CD14-positive monocyte (primary cell): ENCODE data around the gene TSPAN15. TPM values are rescaled to one million over a fixed set of nuclear protein-coding genes. Genes with fewer than 3 reads are reported as not detected.
"Not testable (repeated sequence)": the region's sequence is repeated elsewhere in the genome, so short reads cannot be mapped to it uniquely, and the experiment has no call there.

Source experiments
- DNase-seq, 3 donors: peaks; one replicate each; pipeline ENCODE4 v3.0.0-alpha.2; 2011 to 2022
- H2AFZ ChIP-seq: 2 replicates; pipeline ENCODE4 v1.6.0; 2012; ENCODE audit warnings: mild to moderate bottlenecking, low read depth, low read length, inconsistent platforms; ENCODE audit not compliant: insufficient read depth, poor library complexity, severe bottlenecking
- H3K27ac ChIP-seq, 2 donors: 1 replicate in 1 of 2; 2 replicates in 1 of 2; pipeline ENCODE4 v1.5.1; 2012 to 2013; ENCODE audit warnings: low read length in 2 of 2, control low read depth in 1 of 2, inconsistent platforms in 1 of 2, low read depth in 1 of 2, mild to moderate bottlenecking in 1 of 2
- H3K27me3 ChIP-seq, 2 donors: one replicate each; pipeline versions ENCODE4 v1.6.0 to v1.6.1; 2011 to 2013; ENCODE audit warnings: low read length in 2 of 2; ENCODE audit not compliant: control insufficient read depth in 2 of 2, insufficient read depth in 2 of 2
- H3K36me3 ChIP-seq, 2 donors: replicated peaks in 1 of 2; 1 replicate in 1 of 2; 2 replicates in 1 of 2; pipeline versions ENCODE4 v1.5.1 to v1.6.1; 2012 to 2013; ENCODE audit warnings: low read length in 2 of 2, control low read depth in 1 of 2, inconsistent platforms in 1 of 2, mild to moderate bottlenecking in 1 of 2; ENCODE audit not compliant: insufficient read depth in 2 of 2, control insufficient read depth in 1 of 2
- H3K4me1 ChIP-seq, 2 donors: 1 replicate in 1 of 2; 2 replicates in 1 of 2; pipeline versions ENCODE4 v1.5.1 to v1.6.1; 2012 to 2013; ENCODE audit warnings: low read length in 2 of 2, control low read depth in 1 of 2, inconsistent platforms in 1 of 2, mild to moderate bottlenecking in 1 of 2, moderate library complexity in 1 of 2; ENCODE audit not compliant: insufficient read depth in 2 of 2, control insufficient read depth in 1 of 2
- H3K4me2 ChIP-seq: replicated peaks from 2 replicates; pipeline ENCODE3; 2012; ENCODE audit warnings: low read length, moderate library complexity, mild to moderate bottlenecking; ENCODE audit not compliant: poor library complexity, severe bottlenecking; ENCODE audit errors: extremely low read depth
- H3K4me3 ChIP-seq, 3 experiments: fragments of 200-600 bp in 1 of 3; sonication (generic) in 1 of 3; replicated peaks in 1 of 3; 1 replicate in 2 of 3; 2 replicates in 1 of 3; pipeline ENCODE4 v1.5.1; 2011 to 2013; ENCODE audit warnings: low read length in 3 of 3, mild to moderate bottlenecking in 3 of 3, control low read depth in 2 of 3, low read depth in 2 of 3, inconsistent platforms in 1 of 3, moderate library complexity in 1 of 3
- H3K79me2 ChIP-seq: 2 replicates; pipeline ENCODE4 v1.6.0; 2012; ENCODE audit warnings: mild to moderate bottlenecking, control low read depth, inconsistent platforms, low read length, moderate library complexity; ENCODE audit not compliant: insufficient read depth
- H3K9ac ChIP-seq: 2 replicates; pipeline ENCODE4 v1.6.0; 2017; ENCODE audit warnings: low read length, mild to moderate bottlenecking; ENCODE audit not compliant: insufficient read depth, poor library complexity, severe bottlenecking
- H3K9me3 ChIP-seq, 2 donors: replicated peaks in 1 of 2; 1 replicate in 1 of 2; 2 replicates in 1 of 2; pipeline versions ENCODE4 v1.5.1 to v1.6.1; 2012 to 2013; ENCODE audit warnings: low read length in 2 of 2, control low read depth in 1 of 2; ENCODE audit not compliant: control insufficient read depth in 1 of 2, insufficient read depth in 1 of 2
- H4K20me1 ChIP-seq: 2 replicates; pipeline ENCODE4 v1.6.0; 2012; ENCODE audit warnings: mild to moderate bottlenecking, low read length, control low read depth, moderate library complexity; ENCODE audit not compliant: insufficient read depth
- H3K27ac Mint-ChIP-seq, 7 donors: one replicate each; pipeline ENCODE4 v1.8.0; 2020; ENCODE audit warnings: mild to moderate bottlenecking in 7 of 7, mixed read lengths in 7 of 7, moderate library complexity in 6 of 7, inconsistent platforms in 2 of 7
- H3K27me3 Mint-ChIP-seq, 3 donors: one replicate each; pipeline ENCODE4 v1.8.0; 2021 to 2022; ENCODE audit warnings: low read depth in 3 of 3, mild to moderate bottlenecking in 3 of 3, mixed read lengths in 3 of 3, moderate library complexity in 3 of 3, inconsistent platforms in 1 of 3
- H3K36me3 Mint-ChIP-seq, 2 donors: one replicate each; pipeline ENCODE4 v1.8.0; 2020; ENCODE audit warnings: mixed read lengths in 2 of 2, inconsistent platforms in 1 of 2, mild to moderate bottlenecking in 1 of 2
- H3K4me1 Mint-ChIP-seq: one replicate; pipeline ENCODE4 v1.8.0; 2020; ENCODE audit warnings: mild to moderate bottlenecking, mixed read lengths
- H3K4me3 Mint-ChIP-seq, 2 donors: one replicate each; pipeline ENCODE4 v1.8.0; 2020; ENCODE audit warnings: mild to moderate bottlenecking in 2 of 2, mixed read lengths in 2 of 2, moderate library complexity in 1 of 2
- H3K9me3 Mint-ChIP-seq, 7 donors: one replicate each; pipeline ENCODE4 v1.8.0; 2020 to 2022; ENCODE audit warnings: mixed read lengths in 7 of 7, mild to moderate bottlenecking in 6 of 7, moderate library complexity in 6 of 7, inconsistent platforms in 2 of 7
- WGBS: methylation state at CpG from one replicate; pipeline ENCODE4 v1.1.5; 2013; ENCODE audit warnings: missing lambda C conversion rate; ENCODE audit not compliant: insufficient coverage; 5-methylcytosine and 5-hydroxymethylcytosine counted together
- intact Hi-C, 2 donors: fragments of 100-400 bp; cut with micrococcal nuclease; formaldehyde crosslinking; loops; one replicate each; pipeline versions ENCODE4 v1.15.0 to v1.15.1; 2023
- polyA plus RNA-seq, 3 donors: library from polyadenylated mRNA; depleted of rRNA in 1 of 3; unstranded in 2 of 3; stranded (reverse) in 1 of 3; fragments of 300-500 nt in 2 of 3; fragments of >200 nt in 1 of 3; fragmentation: Illumina TruSeq in 2 of 3; gene quantifications; 1 replicate in 2 of 3; 2 replicates in 1 of 3; pipeline ENCODE4 v1.2.3, GENCODE V29; 2012 to 2021
- TF ChIP-seq, protein P1 (sequence below): fragments of 200-600 bp; IDR thresholded peaks from one replicate; pipeline ENCODE4 v1.8.0; 2022; ENCODE audit warnings: antibody characterized with exemption, mild to moderate bottlenecking

The TSPAN15 gene
- polyA plus RNA-seq, 3 donors: 0.22 to 0.39 TPM; not detected in 1

- Histone ChIP-seq H3K9me3 (peaks cover 0 to 7% of the 10 kb centered on the region in 2 donors), H3K27me3 (peaks cover 0 to 3% of the 10 kb centered on the region in 2 donors), H3K36me3 (no peaks in the 10 kb centered on the region), H3K4me2 (no peak overlapping the region), H2AFZ (no peak overlapping the region), H3K79me2 (no peaks in the 10 kb centered on the region), H3K4me3 (no peak overlapping the region), H3K4me1 (no peaks in the 10 kb centered on the region), H4K20me1 (no peaks in the 10 kb centered on the region), H3K27ac (no peak overlapping the region), H3K9ac (no peak overlapping the region)
- 69% methylated on average over 2 of the region's 3 CpGs for WGBS
- Mint-ChIP-seq H3K27ac (no peak overlapping the region), H3K36me3 (no peaks in the 10 kb centered on the region), H3K9me3 (peaks cover 2 to 12% (median 5%) of the 10 kb centered on the region in 7 donors), H3K27me3 (peaks cover 11 to 18% (median 13%) of the 10 kb centered on the region in 3 donors), H3K4me1 (no peaks in the 10 kb centered on the region), H3K4me3 (no peak overlapping the region)
- TF ChIP-seq, protein P1, sequence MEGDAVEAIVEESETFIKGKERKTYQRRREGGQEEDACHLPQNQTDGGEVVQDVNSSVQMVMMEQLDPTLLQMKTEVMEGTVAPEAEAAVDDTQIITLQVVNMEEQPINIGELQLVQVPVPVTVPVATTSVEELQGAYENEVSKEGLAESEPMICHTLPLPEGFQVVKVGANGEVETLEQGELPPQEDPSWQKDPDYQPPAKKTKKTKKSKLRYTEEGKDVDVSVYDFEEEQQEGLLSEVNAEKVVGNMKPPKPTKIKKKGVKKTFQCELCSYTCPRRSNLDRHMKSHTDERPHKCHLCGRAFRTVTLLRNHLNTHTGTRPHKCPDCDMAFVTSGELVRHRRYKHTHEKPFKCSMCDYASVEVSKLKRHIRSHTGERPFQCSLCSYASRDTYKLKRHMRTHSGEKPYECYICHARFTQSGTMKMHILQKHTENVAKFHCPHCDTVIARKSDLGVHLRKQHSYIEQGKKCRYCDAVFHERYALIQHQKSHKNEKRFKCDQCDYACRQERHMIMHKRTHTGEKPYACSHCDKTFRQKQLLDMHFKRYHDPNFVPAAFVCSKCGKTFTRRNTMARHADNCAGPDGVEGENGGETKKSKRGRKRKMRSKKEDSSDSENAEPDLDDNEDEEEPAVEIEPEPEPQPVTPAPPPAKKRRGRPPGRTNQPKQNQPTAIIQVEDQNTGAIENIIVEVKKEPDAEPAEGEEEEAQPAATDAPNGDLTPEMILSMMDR: no peak
- DNase-seq: no peak
- intact Hi-C loops: no loop called here
Observed at GRCh38 chr10:69533658-69534057, 82.4 kb downstream of the TSPAN15 start.

GRCh38 chr10:69536521-69536920, 85.3 kb downstream of the TSPAN15 start:
- H3K79me2 ChIP-seq, H3K4me1 ChIP-seq, H2AFZ ChIP-seq, H3K27ac ChIP-seq, H3K4me1 Mint-ChIP-seq, H3K36me3 ChIP-seq, H3K4me3 Mint-ChIP-seq, H3K36me3 Mint-ChIP-seq, H3K27ac Mint-ChIP-seq, H3K4me3 ChIP-seq, H3K27me3 ChIP-seq, H3K9ac ChIP-seq, intact Hi-C loops, H3K4me2 ChIP-seq, H4K20me1 ChIP-seq, DNase-seq: not testable (repeated sequence)
- H3K27me3 Mint-ChIP-seq: peaks cover 9 to 14% (median 13%) of the 10 kb centered on the region in 3 donors
- 97% methylated on average over 7 of the region's 11 CpGs for WGBS
- H3K9me3 ChIP-seq: peaks cover 19% of the 10 kb centered on the region in 2 donors
- peaks cover 10 to 32% (median 29%) of the 10 kb centered on the region in 7 donors for H3K9me3 Mint-ChIP-seq
